ENCODE measurements around the gene OR3A1. TPM values are rescaled to one million over a fixed set of nuclear protein-coding genes. Genes with fewer than 3 reads are reported as not detected.
"Not testable (repeated sequence)": the region's sequence is repeated elsewhere in the genome, so short reads cannot be mapped to it uniquely, and the experiment has no call there.

The OR3A1 gene
- total RNA-seq, 2 donors from 2014 or later, result 1.4 TPM; not detected in 1

DNA sequence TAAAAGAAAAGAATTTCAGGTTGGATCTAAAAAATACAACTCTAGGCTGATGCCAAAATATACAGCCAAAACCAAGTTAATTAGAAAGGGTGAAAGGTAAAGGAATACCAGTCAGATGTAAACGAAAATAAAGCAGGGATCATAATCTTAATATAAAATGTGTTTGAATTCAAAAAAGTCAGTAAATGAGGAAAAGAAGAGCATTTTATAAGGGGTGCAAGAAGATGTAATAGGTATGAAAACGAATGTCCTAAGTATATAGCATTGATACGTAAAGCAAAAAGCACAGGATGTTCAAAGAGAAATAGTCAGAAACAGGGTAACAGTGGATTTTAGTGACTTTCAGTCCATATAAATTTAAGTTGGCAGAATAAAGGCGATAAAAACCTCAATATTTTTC lies 2.5 kb downstream of the OR3A1 start:
- TF ChIP-seq, protein P1, sequence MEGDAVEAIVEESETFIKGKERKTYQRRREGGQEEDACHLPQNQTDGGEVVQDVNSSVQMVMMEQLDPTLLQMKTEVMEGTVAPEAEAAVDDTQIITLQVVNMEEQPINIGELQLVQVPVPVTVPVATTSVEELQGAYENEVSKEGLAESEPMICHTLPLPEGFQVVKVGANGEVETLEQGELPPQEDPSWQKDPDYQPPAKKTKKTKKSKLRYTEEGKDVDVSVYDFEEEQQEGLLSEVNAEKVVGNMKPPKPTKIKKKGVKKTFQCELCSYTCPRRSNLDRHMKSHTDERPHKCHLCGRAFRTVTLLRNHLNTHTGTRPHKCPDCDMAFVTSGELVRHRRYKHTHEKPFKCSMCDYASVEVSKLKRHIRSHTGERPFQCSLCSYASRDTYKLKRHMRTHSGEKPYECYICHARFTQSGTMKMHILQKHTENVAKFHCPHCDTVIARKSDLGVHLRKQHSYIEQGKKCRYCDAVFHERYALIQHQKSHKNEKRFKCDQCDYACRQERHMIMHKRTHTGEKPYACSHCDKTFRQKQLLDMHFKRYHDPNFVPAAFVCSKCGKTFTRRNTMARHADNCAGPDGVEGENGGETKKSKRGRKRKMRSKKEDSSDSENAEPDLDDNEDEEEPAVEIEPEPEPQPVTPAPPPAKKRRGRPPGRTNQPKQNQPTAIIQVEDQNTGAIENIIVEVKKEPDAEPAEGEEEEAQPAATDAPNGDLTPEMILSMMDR (IDR thresholded peaks at IDR 0.05), result no peak
- H3K4me3 ChIP-seq, result no peak overlapping the region
- H3K27ac ChIP-seq, result no peak overlapping the region
- peaks cover 3% of the 10 kb centered on the region for H3K9me3 ChIP-seq
- DNase-seq (ENCODE audit: low spot score) (no peak), ATAC-seq (ENCODE audit: insufficient number of reproducible peaks, low FRiP score, low read depth) (no peak)
- no peaks in the 10 kb centered on the region for H3K27me3 ChIP-seq (replicated peaks; ENCODE audit: insufficient read depth)
- H3K36me3 ChIP-seq, result no peaks in the 10 kb centered on the region
- H3K4me1 ChIP-seq (ENCODE audit: control insufficient read depth in 1 of 2, low read depth in 2 of 2), result no peaks in the 10 kb centered on the region

DNA sequence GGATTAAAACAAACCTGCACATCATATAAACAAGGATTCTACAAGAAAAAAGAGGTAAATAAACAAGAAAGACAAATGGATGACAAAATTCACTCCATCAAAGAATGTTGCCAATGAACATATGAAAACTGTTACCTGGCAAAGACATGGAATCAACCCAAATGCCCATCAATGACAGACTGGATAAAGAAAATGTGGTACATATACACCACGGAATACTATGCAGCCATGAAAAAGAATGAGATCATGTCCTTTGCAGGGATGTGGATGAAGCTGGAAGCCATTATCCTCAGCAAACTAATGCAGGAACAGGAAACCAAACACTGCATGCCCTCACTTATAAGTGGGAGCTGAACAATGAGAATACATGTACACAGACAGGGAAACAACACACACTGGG lies 4.6 kb downstream of the OR3A1 start:
- H3K4me1 ChIP-seq (ENCODE audit: control insufficient read depth in 1 of 2, low read depth in 2 of 2); H3K27me3 ChIP-seq (replicated peaks; ENCODE audit: insufficient read depth); H3K4me3 ChIP-seq; H3K27ac ChIP-seq; H3K9me3 ChIP-seq; ATAC-seq (ENCODE audit: insufficient number of reproducible peaks, low FRiP score, low read depth); H3K36me3 ChIP-seq; DNase-seq (ENCODE audit: low spot score): not testable (repeated sequence)

DNA sequence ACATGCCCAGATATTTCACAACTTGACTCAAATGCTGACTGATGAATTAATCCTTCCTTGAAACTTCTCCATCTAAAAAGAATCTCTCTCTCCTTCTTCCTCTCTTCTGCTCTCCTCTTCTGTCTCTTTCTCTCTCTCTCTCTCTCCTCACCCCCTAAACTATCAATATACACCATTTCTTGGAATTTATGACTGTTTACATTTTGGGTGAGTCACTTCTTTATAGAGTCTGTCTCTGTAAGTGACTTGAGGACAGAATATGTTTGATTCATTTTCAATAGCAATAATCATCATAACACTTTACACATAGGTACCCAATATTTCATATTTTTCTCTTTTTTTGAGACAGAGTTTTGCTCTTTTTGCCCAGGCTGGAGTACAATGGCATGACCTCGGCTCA lies 15.3 kb downstream of the OR3A1 start:
- ATAC-seq (ENCODE audit: insufficient number of reproducible peaks, low FRiP score, low read depth) (no peak), DNase-seq (ENCODE audit: low spot score) (no peak)

DNA sequence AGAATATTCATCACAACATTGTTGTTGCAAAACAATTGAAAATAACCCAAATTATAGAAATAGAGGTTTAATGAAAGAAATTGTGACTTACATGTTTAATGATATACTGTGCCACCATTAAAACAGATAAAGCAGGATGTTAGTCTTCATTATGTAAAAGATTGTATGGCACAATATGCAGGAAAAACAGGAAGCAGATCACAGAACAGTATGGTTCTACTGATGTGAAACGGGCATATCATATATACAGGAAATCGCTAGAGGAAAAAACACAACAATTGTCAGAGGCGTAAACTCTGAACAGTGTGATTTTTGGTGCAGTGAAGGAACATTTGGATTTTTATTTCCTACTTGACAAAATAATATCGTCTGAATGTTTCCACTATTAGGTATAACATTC lies 22.0 kb downstream of the OR3A1 start:
- no peak for ATAC-seq (ENCODE audit: insufficient number of reproducible peaks, low FRiP score, low read depth)
- no peaks in the 10 kb centered on the region for H3K27me3 ChIP-seq (replicated peaks; ENCODE audit: insufficient read depth)
- no peak overlapping the region for H3K4me3 ChIP-seq
- DNase-seq (ENCODE audit: low spot score), result no peak
- H3K36me3 ChIP-seq, result no peaks in the 10 kb centered on the region
- TF ChIP-seq, protein P1 (IDR thresholded peaks at IDR 0.05), result no peak
- H3K9me3 ChIP-seq, result no peaks in the 10 kb centered on the region
- H3K27ac ChIP-seq, result no peak overlapping the region
- H3K4me1 ChIP-seq (ENCODE audit: control insufficient read depth in 1 of 2, low read depth in 2 of 2), result no peaks in the 10 kb centered on the region

More for the DNA sequence above, 15.3 kb downstream of the OR3A1 start:
- Histone ChIP-seq H3K27me3 (replicated peaks; ENCODE audit: insufficient read depth) (no peaks in the 10 kb centered on the region), H3K9me3 (no peaks in the 10 kb centered on the region), H3K4me3 (no peak overlapping the region), H3K4me1 (ENCODE audit: control insufficient read depth in 1 of 2, low read depth in 2 of 2) (no peaks in the 10 kb centered on the region), H3K27ac (no peak overlapping the region), H3K36me3 (no peaks in the 10 kb centered on the region)
- TF ChIP-seq, protein P1 (IDR thresholded peaks at IDR 0.05), result no peak

DNA sequence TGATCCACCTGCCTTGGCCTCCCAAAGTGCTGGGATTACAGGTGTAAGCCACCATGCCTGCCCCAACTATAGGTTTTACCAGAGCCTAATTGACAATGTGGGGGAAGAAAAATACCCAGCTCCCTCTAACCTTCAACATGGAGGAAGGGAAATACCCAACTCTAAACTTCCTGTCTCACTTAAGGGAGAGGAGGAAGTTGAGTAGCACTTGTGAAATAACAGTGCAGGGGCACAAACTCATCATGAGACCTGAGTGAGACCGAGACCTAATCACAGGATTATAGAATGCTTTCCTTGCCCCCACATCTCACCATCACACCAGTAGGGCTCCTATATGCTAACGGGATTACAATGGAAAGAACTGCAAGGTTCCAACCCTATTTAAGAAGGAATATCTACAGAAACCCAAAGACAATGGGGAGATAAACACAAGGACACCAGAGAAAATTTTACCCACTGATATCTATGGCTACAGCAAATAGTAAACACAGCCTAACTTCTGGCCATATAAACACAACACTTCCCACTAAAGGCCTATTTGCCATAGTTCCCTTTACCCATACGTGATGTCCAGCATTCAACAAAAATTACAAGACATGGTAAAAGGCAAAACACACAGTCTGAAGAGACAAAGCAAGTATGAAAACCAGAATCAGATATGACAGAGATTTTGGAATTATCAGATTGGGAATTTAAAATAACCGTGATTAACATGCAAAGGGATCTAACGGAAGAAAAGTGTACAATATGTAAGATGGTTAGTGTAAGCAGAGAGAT lies 26.9 kb downstream of the OR3A1 start:
- no peak for DNase-seq (ENCODE audit: low spot score)
- H3K4me1 ChIP-seq (ENCODE audit: control insufficient read depth in 1 of 2, low read depth in 2 of 2), result no peaks in the 10 kb centered on the region
- no peaks in the 10 kb centered on the region for H3K27me3 ChIP-seq (replicated peaks; ENCODE audit: insufficient read depth)
- H3K27ac ChIP-seq, result no peak overlapping the region
- H3K9me3 ChIP-seq, result no peaks in the 10 kb centered on the region
- no peaks in the 10 kb centered on the region for H3K36me3 ChIP-seq
- ATAC-seq (ENCODE audit: insufficient number of reproducible peaks, low FRiP score, low read depth), result no peak
- H3K4me3 ChIP-seq, result no peak overlapping the region
- TF ChIP-seq, protein P1 (IDR thresholded peaks at IDR 0.05), result no peak

DNA sequence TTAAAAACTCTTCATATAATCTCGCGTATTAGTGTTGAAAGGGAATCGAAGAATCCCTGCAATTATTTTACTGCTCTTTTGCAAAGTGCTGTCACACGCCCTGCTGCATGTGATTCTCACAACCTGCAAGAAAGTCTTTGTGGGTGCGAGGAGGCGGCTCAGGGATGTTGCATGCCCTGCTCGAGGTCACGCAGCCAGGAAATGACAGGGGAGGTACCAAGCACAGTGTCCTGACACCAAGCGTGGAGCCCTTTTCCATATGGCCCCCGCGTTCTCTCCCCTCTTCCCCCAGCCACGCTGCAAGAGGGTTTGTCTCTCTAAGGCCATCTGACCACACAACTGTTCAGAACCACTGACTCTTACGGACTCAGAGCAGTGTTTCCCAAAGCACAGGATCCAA lies 37.6 kb downstream of the OR3A1 start:
- no peak for ATAC-seq (ENCODE audit: insufficient number of reproducible peaks, low FRiP score, low read depth)
- H3K4me3 ChIP-seq, result no peak overlapping the region
- TF ChIP-seq, protein P1 (IDR thresholded peaks at IDR 0.05), result no peak
- H3K27ac ChIP-seq, result no peak overlapping the region
- no peaks in the 10 kb centered on the region for H3K9me3 ChIP-seq
- H3K27me3 ChIP-seq (replicated peaks; ENCODE audit: insufficient read depth), result no peaks in the 10 kb centered on the region
- no peaks in the 10 kb centered on the region for H3K4me1 ChIP-seq (ENCODE audit: control insufficient read depth in 1 of 2, low read depth in 2 of 2)
- H3K36me3 ChIP-seq, result no peaks in the 10 kb centered on the region
- DNase-seq (ENCODE audit: low spot score), result no peak

Measured in thoracic aorta (tissue), 2 donors.